ENCODE measurements around the gene KRT3. TPM values are rescaled to one million over a fixed set of nuclear protein-coding genes. Genes with fewer than 3 reads are reported as not detected.
A peak's percentile ranks its signal among the peaks of the same experiment; 100 is the strongest.

Gene KRT3
- total and polyA plus RNA-seq, 9 of the 15 experiments (the other 6 are each of a cell fraction or from before 2014, with no cell fraction given) = not detected

- TF ChIP-seq CCAR2 (IDR thresholded peaks at IDR 0.05; ENCODE audit: low read depth, low read length) = no peak
- no peak for TF ChIP-seq SIX5 (IDR thresholded peaks at IDR 0.05; ENCODE audit: borderline replicate concordance in 1 of 2, insufficient read depth in 1 of 2, low read depth in 1 of 2, low read length in 2 of 2)
- no peak for TF ChIP-seq ZNF766 (CRISPR knock-in tag; conservative IDR thresholded peaks at IDR 0.05)
- TF ChIP-seq ARID3B (CRISPR knock-in tag; IDR thresholded peaks at IDR 0.05; ENCODE audit: borderline replicate concordance) = no peak
- 0 out of 2 replicates have a peak, but pooled peaks have one; percentile 28 for TF ChIP-seq ZNF584 (CRISPR knock-in tag; IDR thresholded peaks at IDR 0.05; ENCODE audit: low read depth)
- TF ChIP-seq NEUROD1 (IDR thresholded peaks at IDR 0.05; ENCODE audit: borderline replicate concordance, low read depth, low read length, partially characterized antibody) = no peak
- peak; percentile 72 for TF ChIP-seq ZFP36 (IDR thresholded peaks at IDR 0.05; ENCODE audit: low read depth, low read length, partially characterized antibody)
- TF ChIP-seq FOXA3 (CRISPR knock-in tag; conservative IDR thresholded peaks at IDR 0.05 in 1 of 2, IDR thresholded peaks at IDR 0.05 in 1 of 2) = no peak
- TF ChIP-seq HLTF (IDR thresholded peaks at IDR 0.05) = no peak
- TF ChIP-seq TCF7L2 (IDR thresholded peaks at IDR 0.05; ENCODE audit: low read depth, low read length) = no peak
- TF ChIP-seq POLR2H (tag; IDR thresholded peaks at IDR 0.05; ENCODE audit: low read depth) = no peak
- TF ChIP-seq LCOR (CRISPR knock-in tag; IDR thresholded peaks at IDR 0.05) = 0 out of 2 replicates have a peak, but pooled peaks have one; percentile 27
- TF ChIP-seq TCF7 (IDR thresholded peaks at IDR 0.05; ENCODE audit: borderline replicate concordance) = no peak
- TF ChIP-seq, protein P1, sequence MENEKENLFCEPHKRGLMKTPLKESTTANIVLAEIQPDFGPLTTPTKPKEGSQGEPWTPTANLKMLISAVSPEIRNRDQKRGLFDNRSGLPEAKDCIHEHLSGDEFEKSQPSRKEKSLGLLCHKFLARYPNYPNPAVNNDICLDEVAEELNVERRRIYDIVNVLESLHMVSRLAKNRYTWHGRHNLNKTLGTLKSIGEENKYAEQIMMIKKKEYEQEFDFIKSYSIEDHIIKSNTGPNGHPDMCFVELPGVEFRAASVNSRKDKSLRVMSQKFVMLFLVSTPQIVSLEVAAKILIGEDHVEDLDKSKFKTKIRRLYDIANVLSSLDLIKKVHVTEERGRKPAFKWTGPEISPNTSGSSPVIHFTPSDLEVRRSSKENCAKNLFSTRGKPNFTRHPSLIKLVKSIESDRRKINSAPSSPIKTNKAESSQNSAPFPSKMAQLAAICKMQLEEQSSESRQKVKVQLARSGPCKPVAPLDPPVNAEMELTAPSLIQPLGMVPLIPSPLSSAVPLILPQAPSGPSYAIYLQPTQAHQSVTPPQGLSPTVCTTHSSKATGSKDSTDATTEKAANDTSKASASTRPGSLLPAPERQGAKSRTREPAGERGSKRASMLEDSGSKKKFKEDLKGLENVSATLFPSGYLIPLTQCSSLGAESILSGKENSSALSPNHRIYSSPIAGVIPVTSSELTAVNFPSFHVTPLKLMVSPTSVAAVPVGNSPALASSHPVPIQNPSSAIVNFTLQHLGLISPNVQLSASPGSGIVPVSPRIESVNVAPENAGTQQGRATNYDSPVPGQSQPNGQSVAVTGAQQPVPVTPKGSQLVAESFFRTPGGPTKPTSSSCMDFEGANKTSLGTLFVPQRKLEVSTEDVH (IDR thresholded peaks at IDR 0.05; ENCODE audit: low read depth, partially characterized antibody) = no peak
- TF ChIP-seq, protein P2, sequence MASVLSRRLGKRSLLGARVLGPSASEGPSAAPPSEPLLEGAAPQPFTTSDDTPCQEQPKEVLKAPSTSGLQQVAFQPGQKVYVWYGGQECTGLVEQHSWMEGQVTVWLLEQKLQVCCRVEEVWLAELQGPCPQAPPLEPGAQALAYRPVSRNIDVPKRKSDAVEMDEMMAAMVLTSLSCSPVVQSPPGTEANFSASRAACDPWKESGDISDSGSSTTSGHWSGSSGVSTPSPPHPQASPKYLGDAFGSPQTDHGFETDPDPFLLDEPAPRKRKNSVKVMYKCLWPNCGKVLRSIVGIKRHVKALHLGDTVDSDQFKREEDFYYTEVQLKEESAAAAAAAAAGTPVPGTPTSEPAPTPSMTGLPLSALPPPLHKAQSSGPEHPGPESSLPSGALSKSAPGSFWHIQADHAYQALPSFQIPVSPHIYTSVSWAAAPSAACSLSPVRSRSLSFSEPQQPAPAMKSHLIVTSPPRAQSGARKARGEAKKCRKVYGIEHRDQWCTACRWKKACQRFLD (CRISPR knock-in tag; IDR thresholded peaks at IDR 0.05) = 0 out of 2 replicates have a peak, but pooled peaks have one; percentile 8
- TF ChIP-seq, protein P3, sequence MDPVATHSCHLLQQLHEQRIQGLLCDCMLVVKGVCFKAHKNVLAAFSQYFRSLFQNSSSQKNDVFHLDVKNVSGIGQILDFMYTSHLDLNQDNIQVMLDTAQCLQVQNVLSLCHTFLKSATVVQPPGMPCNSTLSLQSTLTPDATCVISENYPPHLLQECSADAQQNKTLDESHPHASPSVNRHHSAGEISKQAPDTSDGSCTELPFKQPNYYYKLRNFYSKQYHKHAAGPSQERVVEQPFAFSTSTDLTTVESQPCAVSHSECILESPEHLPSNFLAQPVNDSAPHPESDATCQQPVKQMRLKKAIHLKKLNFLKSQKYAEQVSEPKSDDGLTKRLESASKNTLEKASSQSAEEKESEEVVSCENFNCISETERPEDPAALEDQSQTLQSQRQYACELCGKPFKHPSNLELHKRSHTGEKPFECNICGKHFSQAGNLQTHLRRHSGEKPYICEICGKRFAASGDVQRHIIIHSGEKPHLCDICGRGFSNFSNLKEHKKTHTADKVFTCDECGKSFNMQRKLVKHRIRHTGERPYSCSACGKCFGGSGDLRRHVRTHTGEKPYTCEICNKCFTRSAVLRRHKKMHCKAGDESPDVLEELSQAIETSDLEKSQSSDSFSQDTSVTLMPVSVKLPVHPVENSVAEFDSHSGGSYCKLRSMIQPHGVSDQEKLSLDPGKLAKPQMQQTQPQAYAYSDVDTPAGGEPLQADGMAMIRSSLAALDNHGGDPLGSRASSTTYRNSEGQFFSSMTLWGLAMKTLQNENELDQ (CRISPR knock-in tag; IDR thresholded peaks at IDR 0.05; ENCODE audit: borderline replicate concordance) = no peak
Observed at GRCh38 chr12:52835271-52836041, 39.5 kb upstream of the KRT3 start (continued).
